Esophagus squamous epithelium (tissue), 4 donors: ENCODE results near the gene NCKAP5L.

Source experiments
- CTCF ChIP-seq, 6 experiments: fragments of 450-650 bp in 4 of 6; fragments of 200-600 bp in 2 of 6; sonication (generic) in 2 of 6; IDR thresholded peaks; one replicate each; pipeline ENCODE4 v1.5.1; 2016 to 2019; ENCODE audit warnings: antibody characterized with exemption in 6 of 6, mild to moderate bottlenecking in 4 of 6, moderate library complexity in 4 of 6
- POLR2A ChIP-seq, 4 donors: fragments of 450-650 bp; IDR thresholded peaks; one replicate each; pipeline ENCODE4 v1.6.1; 2017; ENCODE audit warnings: antibody characterized with exemption in 4 of 4, mild to moderate bottlenecking in 4 of 4, moderate library complexity in 3 of 4

DNA sequence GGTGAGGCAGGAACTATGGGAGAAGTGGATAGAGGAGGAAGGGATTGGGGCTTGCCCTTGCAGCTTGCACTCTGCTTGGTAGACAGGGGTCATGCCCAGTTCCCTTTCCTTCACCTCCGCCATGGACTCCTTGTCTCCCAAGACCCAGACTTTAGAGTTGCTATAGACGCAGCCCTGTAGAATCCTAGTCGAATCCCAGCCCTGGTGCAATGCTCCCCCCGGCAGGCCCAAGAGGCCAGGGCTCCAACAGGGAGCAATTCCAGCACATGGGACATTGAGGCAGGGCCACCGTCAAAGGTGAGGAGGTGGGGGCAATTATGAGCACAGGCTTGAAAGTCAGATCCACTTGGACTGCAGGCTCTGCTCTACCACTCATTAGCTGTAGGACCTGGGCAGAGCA is 44.2 kb upstream of the NCKAP5L start:
- TF ChIP-seq CTCF (IDR thresholded peaks at IDR 0.05) (no peak), POLR2A (IDR thresholded peaks at IDR 0.05) (no peak)
